IMR-90 (cell line): ENCODE results near the gene UQCC5. TPM values are rescaled to one million over a fixed set of nuclear protein-coding genes. Genes with fewer than 3 reads are reported as not detected.

ENCODE experiments used
- ATAC-seq: fragments of 200-7000 bp; cut with Tn5 transposase; 2 replicates; pipeline ENCODE4 v1.9.1; 2020; ENCODE audit warnings: low read depth, mild to moderate bottlenecking, moderate library complexity
- BruUV-seq: library from RNA; stranded (reverse); fragments of 400-500 nt; replicated peaks from 2 replicates; lab custom pipeline; 2021; lab: Mats Ljungman, UMichigan
- CTCF ChIA-PET: fragments of 300-600 bp; formaldehyde crosslinking; extraction: SDS; loops from one replicate; lab custom pipeline; 2021; ENCODE audit warnings: antibody characterized with exemption; lab: Yijun Ruan, JAX
- POLR2A ChIA-PET: fragments of 300-600 bp; sonication (Branson Sonifier 250); formaldehyde crosslinking; loops from one replicate; lab custom pipeline; 2022; ENCODE audit warnings: antibody characterized with exemption; ENCODE audit not compliant: unreplicated experiment; lab: Charles Lee
- DNase-seq: peaks from one replicate; pipeline ENCODE4 v3.0.0; 2013
- H2AFZ ChIP-seq: replicated peaks from 2 replicates; pipeline ENCODE3; 2013; ENCODE audit warnings: low read length, mild to moderate bottlenecking; ENCODE audit not compliant: poor library complexity
- H2AK5ac ChIP-seq: 2 replicates; pipeline ENCODE4 v1.6.1; 2013; ENCODE audit warnings: low read depth, low read length, inconsistent platforms
- H2AK9ac ChIP-seq: replicated peaks from 2 replicates; pipeline ENCODE3; 2013; ENCODE audit warnings: mild to moderate bottlenecking, low read depth, low read length, moderate library complexity; ENCODE audit not compliant: poor library complexity
- H2BK120ac ChIP-seq: 2 replicates; pipeline ENCODE4 v1.6.1; 2013; ENCODE audit warnings: low read depth, low read length, inconsistent platforms
- H2BK15ac ChIP-seq: 3 replicates; pipeline ENCODE4 v1.6.1; 2013; ENCODE audit warnings: low read depth, low read length, inconsistent platforms
- H2BK20ac ChIP-seq: 2 replicates; pipeline ENCODE4 v1.6.1; 2013; ENCODE audit warnings: low read depth, mild to moderate bottlenecking, inconsistent platforms, low read length, moderate library complexity
- H2BK5ac ChIP-seq: 2 replicates; pipeline ENCODE4 v1.6.1; 2013; ENCODE audit warnings: mild to moderate bottlenecking, low read depth, low read length, inconsistent platforms; ENCODE audit not compliant: poor library complexity, severe bottlenecking
- H3K14ac ChIP-seq: replicated peaks from 2 replicates; pipeline ENCODE4 v1.6.1; 2013; ENCODE audit warnings: low read depth, low read length, inconsistent platforms
- H3K18ac ChIP-seq: 2 replicates; pipeline ENCODE4 v1.6.1; 2013; ENCODE audit warnings: low read depth, low read length, control low read depth
- H3K23ac ChIP-seq: 2 replicates; pipeline ENCODE4 v1.6.1; 2013; ENCODE audit warnings: low read depth, low read length, inconsistent platforms
- H3K27ac ChIP-seq: 2 replicates; pipeline ENCODE4 v1.5.1; 2013; ENCODE audit warnings: mild to moderate bottlenecking, control low read depth, low read length; ENCODE audit not compliant: insufficient read depth
- H3K27me3 ChIP-seq: 2 replicates; pipeline ENCODE4 v1.6.1; 2013; ENCODE audit warnings: low read length; ENCODE audit not compliant: control insufficient read depth, insufficient read depth
- H3K36me3 ChIP-seq: 2 replicates; pipeline ENCODE4 v1.6.1; 2013; ENCODE audit warnings: low read length, mixed read lengths; ENCODE audit not compliant: control insufficient read depth, insufficient read depth
- H3K4ac ChIP-seq: 2 replicates; pipeline ENCODE4 v1.6.1; 2013; ENCODE audit warnings: low read depth, low read length, inconsistent platforms
- H3K4me1 ChIP-seq: 2 replicates; pipeline ENCODE4 v1.6.1; 2013; ENCODE audit warnings: low read length, mixed read lengths; ENCODE audit not compliant: control insufficient read depth, insufficient read depth
- H3K4me2 ChIP-seq: 2 replicates; pipeline ENCODE4 v1.6.1; 2013; ENCODE audit warnings: low read depth, mild to moderate bottlenecking, control low read depth, low read length, moderate library complexity
- H3K4me3 ChIP-seq: 2 replicates; pipeline ENCODE4 v1.5.1; 2013; ENCODE audit warnings: low read depth, mild to moderate bottlenecking, control low read depth, low read length, moderate library complexity; ENCODE audit not compliant: insufficient read depth
- H3K56ac ChIP-seq: 2 replicates; pipeline ENCODE4 v1.6.1; 2013; ENCODE audit warnings: low read length, inconsistent platforms; ENCODE audit not compliant: insufficient read depth; ENCODE audit errors: extremely low read depth
- H3K79me1 ChIP-seq, 2 experiments: 2 replicates each; pipeline ENCODE4 v1.6.1; 2013; ENCODE audit warnings: low read length in 2 of 2, inconsistent platforms in 1 of 2, low read depth in 1 of 2
- H3K9ac ChIP-seq: 2 replicates; pipeline ENCODE4 v1.6.1; 2013; ENCODE audit warnings: low read depth, low read length, control low read depth
- H3K9me1 ChIP-seq: 2 replicates; pipeline ENCODE4 v1.6.1; 2013; ENCODE audit warnings: low read length, inconsistent platforms; ENCODE audit not compliant: insufficient read depth
- H3K9me3 ChIP-seq: 2 replicates; pipeline ENCODE4 v1.6.1; 2013; ENCODE audit warnings: low read length; ENCODE audit not compliant: control insufficient read depth, insufficient read depth
- H4K20me1 ChIP-seq: 2 replicates; pipeline ENCODE4 v1.6.1; 2013; ENCODE audit warnings: low read length, inconsistent platforms; ENCODE audit not compliant: insufficient read depth
- H4K5ac ChIP-seq: 2 replicates; pipeline ENCODE4 v1.6.1; 2013; ENCODE audit warnings: mild to moderate bottlenecking, low read depth, low read length, control low read depth
- H4K8ac ChIP-seq, 2 experiments: 2 replicates each; pipeline ENCODE4 v1.6.1; 2013; ENCODE audit warnings: low read depth in 2 of 2, low read length in 2 of 2, control low read depth in 1 of 2, inconsistent platforms in 1 of 2
- H4K91ac ChIP-seq: 2 replicates; pipeline ENCODE4 v1.6.1; 2013; ENCODE audit warnings: low read depth, low read length, inconsistent platforms; ENCODE audit not compliant: insufficient read depth
- BHLHE40 ChIP-seq: fragments of 150-350 bp; IDR thresholded peaks from 2 replicates; pipeline ENCODE4 v1.6.1; 2016; ENCODE audit warnings: mild to moderate bottlenecking, low read depth, low read length
- CHD1 ChIP-seq: IDR thresholded peaks from 2 replicates; pipeline ENCODE4 v1.6.1; 2012; ENCODE audit warnings: low read depth, low read length, improper control_type of control experiment
- FOS ChIP-seq: fragments of 150-350 bp; IDR thresholded peaks from 2 replicates; pipeline ENCODE4 v1.6.1; 2016; ENCODE audit warnings: low read depth, low read length
- MAZ ChIP-seq: IDR thresholded peaks from 2 replicates; pipeline ENCODE4 v1.6.1; 2012; ENCODE audit warnings: low read depth, mild to moderate bottlenecking, low read length, improper control_type of control experiment, moderate library complexity, borderline replicate concordance
- MXI1 ChIP-seq: IDR thresholded peaks from 2 replicates; pipeline ENCODE4 v1.6.1; 2012; ENCODE audit warnings: low read depth, mild to moderate bottlenecking, low read length, moderate library complexity, borderline replicate concordance
- SMC3 ChIP-seq: fragments of 150-350 bp; IDR thresholded peaks from 2 replicates; pipeline ENCODE4 v1.6.1; 2016; ENCODE audit warnings: low read depth, mild to moderate bottlenecking, antibody characterized with exemption, low read length, moderate library complexity
- WGBS, 2 experiments: methylation state at CpG; one replicate each; pipeline versions ENCODE4 v1.1.5 to v1.1.7; 2013; ENCODE audit warnings: missing lambda C conversion rate in 2 of 2; ENCODE audit not compliant: insufficient read length in 1 of 2; ENCODE audit errors: extremely low coverage in 2 of 2; 5-methylcytosine and 5-hydroxymethylcytosine counted together
- dilution Hi-C: fragments of 300-500 bp; cut with HindIII; formaldehyde crosslinking; loops from one replicate; pipeline ENCODE4 v1.14.3; 2018; ENCODE audit warnings: low sequenced_read_pairs; ENCODE audit not compliant: unreplicated experiment
- in situ Hi-C: fragments of 300-500 bp; cut with MboI; formaldehyde crosslinking; loops from 3 replicates; pipeline ENCODE4 v1.14.3; 2019; ENCODE audit warnings: low sequenced_read_pairs, inconsistent platforms, mixed read lengths
- intact Hi-C: fragments of 100-400 bp; cut with micrococcal nuclease; formaldehyde crosslinking; loops from 2 replicates; pipeline ENCODE4 v1.10.0; 2022
- polyA plus RNA-seq, 3 experiments: library from polyadenylated mRNA; depleted of rRNA; stranded (reverse); fragments of >200 nt; gene quantifications; 2 replicates each; pipeline ENCODE4 v1.2.3, GENCODE V29; 2012; ENCODE audit warnings: low replicate concordance in 1 of 3
- total RNA-seq: library from RNA; depleted of rRNA; stranded (reverse); fragments of >200 nt; gene quantifications from 2 replicates; pipeline ENCODE4 v1.2.3, GENCODE V29; 2012
- TF ChIP-seq, protein P1 (sequence below): conservative IDR thresholded peaks from 2 replicates; pipeline ENCODE4 v1.5.1; 2012; ENCODE audit warnings: mild to moderate bottlenecking, low read depth, low read length, improper control_type of control experiment
- TF ChIP-seq, protein P2 (sequence below): fragments of 150-350 bp; IDR thresholded peaks from 2 replicates; pipeline ENCODE4 v1.6.1; 2017; ENCODE audit warnings: mild to moderate bottlenecking, antibody characterized with exemption, low read length, low read depth

Gene UQCC5
- total and polyA plus RNA-seq, 2 of the 4 experiments (the other 2 are of a cell fraction) = 1.1 to 16.9 TPM

- no peak overlapping the region for H3K23ac ChIP-seq
- CTCF ChIA-PET = no interaction called here
Observed at GRCh38 chr3:52519445-52520140, 16.8 kb upstream of the UQCC5 start.

More at GRCh38 chr3:52519445-52520140, 16.8 kb upstream of the UQCC5 start:
- Histone ChIP-seq H3K4me1 (peaks cover 1% of the 10 kb centered on the region; the same call in 1 of the 2 replicates), H3K9me3 (no peaks in the 10 kb centered on the region), H3K79me1 (no peaks in the 10 kb centered on the region), H3K4ac (no peak overlapping the region), H3K9me1 (peaks cover 11% of the 10 kb centered on the region; the same call in 1 of the 2 replicates), H4K20me1 (0 out of 2 replicates have a peak, but pooled peaks cover 4% of the 10 kb centered on the region), H2BK120ac (no peak overlapping the region), H3K27ac (no peak overlapping the region), H3K9ac (no peak overlapping the region), H2BK20ac (no peak overlapping the region), H4K8ac (no peak overlapping the region), H3K36me3 (peaks cover 16% of the 10 kb centered on the region), H2BK5ac (no peak overlapping the region), H2AFZ (peak overlapping the region; percentile 53), H3K4me3 (no peak overlapping the region), H3K18ac (no peak overlapping the region), H2AK5ac (no peak overlapping the region), H2BK15ac (no peak overlapping the region), H3K4me2 (no peak overlapping the region), H3K56ac (no peak overlapping the region), H3K14ac (no peak overlapping the region), H4K5ac (no peak overlapping the region), H3K27me3 (peaks cover 11% of the 10 kb centered on the region; the same call in 1 of the 2 replicates), H4K91ac (no peak overlapping the region), H2AK9ac (no peak overlapping the region)
- POLR2A ChIA-PET = no interaction called here
- dilution Hi-C loops (no loop called here), intact Hi-C loops (no loop called here), in situ Hi-C loops (no loop called here)
- WGBS, 2 experiments = 80% methylated on average over 16 of the region's 22 CpGs; no CpG with 5 or more reads in 1 of the 2 experiments
- ATAC-seq = no peak
- no peak for DNase-seq
- TF ChIP-seq SMC3 = no peak
- TF ChIP-seq, protein P1, sequence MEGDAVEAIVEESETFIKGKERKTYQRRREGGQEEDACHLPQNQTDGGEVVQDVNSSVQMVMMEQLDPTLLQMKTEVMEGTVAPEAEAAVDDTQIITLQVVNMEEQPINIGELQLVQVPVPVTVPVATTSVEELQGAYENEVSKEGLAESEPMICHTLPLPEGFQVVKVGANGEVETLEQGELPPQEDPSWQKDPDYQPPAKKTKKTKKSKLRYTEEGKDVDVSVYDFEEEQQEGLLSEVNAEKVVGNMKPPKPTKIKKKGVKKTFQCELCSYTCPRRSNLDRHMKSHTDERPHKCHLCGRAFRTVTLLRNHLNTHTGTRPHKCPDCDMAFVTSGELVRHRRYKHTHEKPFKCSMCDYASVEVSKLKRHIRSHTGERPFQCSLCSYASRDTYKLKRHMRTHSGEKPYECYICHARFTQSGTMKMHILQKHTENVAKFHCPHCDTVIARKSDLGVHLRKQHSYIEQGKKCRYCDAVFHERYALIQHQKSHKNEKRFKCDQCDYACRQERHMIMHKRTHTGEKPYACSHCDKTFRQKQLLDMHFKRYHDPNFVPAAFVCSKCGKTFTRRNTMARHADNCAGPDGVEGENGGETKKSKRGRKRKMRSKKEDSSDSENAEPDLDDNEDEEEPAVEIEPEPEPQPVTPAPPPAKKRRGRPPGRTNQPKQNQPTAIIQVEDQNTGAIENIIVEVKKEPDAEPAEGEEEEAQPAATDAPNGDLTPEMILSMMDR = no peak
- TF ChIP-seq FOS = no peak
- TF ChIP-seq MXI1 = no peak
- TF ChIP-seq MAZ = no peak
- no peak for TF ChIP-seq CHD1
- TF ChIP-seq, protein P2, sequence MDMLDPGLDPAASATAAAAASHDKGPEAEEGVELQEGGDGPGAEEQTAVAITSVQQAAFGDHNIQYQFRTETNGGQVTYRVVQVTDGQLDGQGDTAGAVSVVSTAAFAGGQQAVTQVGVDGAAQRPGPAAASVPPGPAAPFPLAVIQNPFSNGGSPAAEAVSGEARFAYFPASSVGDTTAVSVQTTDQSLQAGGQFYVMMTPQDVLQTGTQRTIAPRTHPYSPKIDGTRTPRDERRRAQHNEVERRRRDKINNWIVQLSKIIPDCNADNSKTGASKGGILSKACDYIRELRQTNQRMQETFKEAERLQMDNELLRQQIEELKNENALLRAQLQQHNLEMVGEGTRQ = no peak
- TF ChIP-seq BHLHE40 = no peak
- no TSS peak for BruUV-seq
